22Rv1 (cell line): ENCODE measurements around the gene SLC25A21.

Experiments
- CTCF ChIP-seq: fragments of 450-650 bp; IDR thresholded peaks from 2 replicates; pipeline ENCODE4 v1.5.1; 2017; ENCODE audit warnings: mild to moderate bottlenecking
- ZFX ChIP-seq: fragments of 450-650 bp; IDR thresholded peaks from 2 replicates; pipeline ENCODE4 v1.6.1; 2017; ENCODE audit warnings: antibody characterized with exemption, borderline replicate concordance

GRCh38 chr14:36989806-36990205 is 182.6 kb downstream of the SLC25A21 start:
- TF ChIP-seq CTCF (no peak), ZFX (no peak)
